H9 (cell line): Measurements from ENCODE around the gene B4GALNT4. TPM values are rescaled to one million over a fixed set of nuclear protein-coding genes. Genes with fewer than 3 reads are reported as not detected.

ENCODE experiments used
- DNase-seq: peaks from one replicate; pipeline ENCODE4 v3.0.0-alpha.2; 2017
- H2AFZ ChIP-seq: one replicate; pipeline ENCODE4 v1.6.1; 2013; ENCODE audit warnings: mild to moderate bottlenecking, low read length, control low read depth, moderate library complexity
- H2AK5ac ChIP-seq: 2 replicates; pipeline ENCODE4 v1.6.1; 2013; ENCODE audit warnings: low read length, control low read depth, mixed read lengths; ENCODE audit not compliant: insufficient read length
- H2BK120ac ChIP-seq: one replicate; pipeline ENCODE4 v1.6.1; 2013; ENCODE audit warnings: low read depth, mild to moderate bottlenecking, low read length, control low read depth, inconsistent platforms; ENCODE audit not compliant: poor library complexity, severe bottlenecking
- H2BK12ac ChIP-seq: 2 replicates; pipeline ENCODE4 v1.6.1; 2013; ENCODE audit warnings: low read length, control low read depth, mixed read lengths, low read depth; ENCODE audit not compliant: insufficient read length
- H2BK15ac ChIP-seq: 2 replicates; pipeline ENCODE4 v1.6.1; 2013; ENCODE audit warnings: low read depth, low read length, control low read depth
- H2BK20ac ChIP-seq: one replicate; pipeline ENCODE4 v1.6.1; 2013; ENCODE audit warnings: low read depth, mild to moderate bottlenecking, low read length, control low read depth, inconsistent platforms; ENCODE audit not compliant: poor library complexity, severe bottlenecking
- H2BK5ac ChIP-seq: 2 replicates; pipeline ENCODE4 v1.6.1; 2013; ENCODE audit warnings: low read length, control low read depth, mixed read lengths; ENCODE audit not compliant: insufficient read length
- H3K14ac ChIP-seq: 2 replicates; pipeline ENCODE4 v1.6.1; 2013; ENCODE audit warnings: low read length, control low read depth; ENCODE audit not compliant: insufficient read depth
- H3K18ac ChIP-seq: 2 replicates; pipeline ENCODE4 v1.6.1; 2013; ENCODE audit warnings: low read depth, mild to moderate bottlenecking, mixed read lengths, low read length, control low read depth; ENCODE audit not compliant: insufficient read length
- H3K23ac ChIP-seq: 2 replicates; pipeline ENCODE4 v1.6.1; 2013; ENCODE audit warnings: low read length, control low read depth, mixed read lengths, low read depth; ENCODE audit not compliant: insufficient read length
- H3K23me2 ChIP-seq: 2 replicates; pipeline ENCODE4 v1.6.1; 2013; ENCODE audit warnings: low read depth, mild to moderate bottlenecking, mixed read lengths, low read length, control low read depth; ENCODE audit not compliant: insufficient read length, poor library complexity, severe bottlenecking
- H3K27ac ChIP-seq: 2 replicates; pipeline ENCODE4 v1.5.1; 2013; ENCODE audit warnings: low read length, control low read depth, mixed read lengths, low read depth; ENCODE audit not compliant: insufficient read length
- H3K27me3 ChIP-seq: 2 replicates; pipeline ENCODE4 v1.6.1; 2013; ENCODE audit warnings: low read length, control low read depth, inconsistent platforms; ENCODE audit not compliant: insufficient read depth
- H3K4ac ChIP-seq: 2 replicates; pipeline ENCODE4 v1.6.1; 2013; ENCODE audit warnings: low read depth, mild to moderate bottlenecking, control low read depth, inconsistent platforms, low read length, moderate library complexity
- H3K4me1 ChIP-seq: 2 replicates; pipeline ENCODE4 v1.6.1; 2013; ENCODE audit warnings: low read length, control low read depth, inconsistent platforms; ENCODE audit not compliant: insufficient read depth
- H3K4me2 ChIP-seq: 2 replicates; pipeline ENCODE4 v1.6.1; 2013; ENCODE audit warnings: low read length, control low read depth, mixed read lengths; ENCODE audit not compliant: insufficient read length, insufficient read depth
- H3K56ac ChIP-seq: 2 replicates; pipeline ENCODE4 v1.6.1; 2013; ENCODE audit warnings: low read depth, mild to moderate bottlenecking, mixed read lengths, low read length, control low read depth; ENCODE audit not compliant: insufficient read length
- H3K79me1 ChIP-seq: 2 replicates; pipeline ENCODE4 v1.6.1; 2013; ENCODE audit warnings: low read depth, mild to moderate bottlenecking, moderate library complexity, low read length, control low read depth, inconsistent platforms; ENCODE audit not compliant: insufficient read depth, poor library complexity, severe bottlenecking
- H3K79me2 ChIP-seq: 2 replicates; pipeline ENCODE4 v1.6.1; 2013; ENCODE audit warnings: low read length, control low read depth, inconsistent platforms; ENCODE audit not compliant: insufficient read depth
- H3K9ac ChIP-seq: 2 replicates; pipeline ENCODE4 v1.6.1; 2013; ENCODE audit warnings: low read length, control low read depth, mixed read lengths; ENCODE audit not compliant: insufficient read length; ENCODE audit errors: extremely low read depth
- H3K9me3 ChIP-seq: one replicate; pipeline ENCODE4 v1.6.1; 2013; ENCODE audit warnings: low read depth, low read length, inconsistent platforms; ENCODE audit not compliant: control insufficient read depth
- H3T11ph ChIP-seq: one replicate; pipeline ENCODE4 v1.6.1; 2013; ENCODE audit warnings: mild to moderate bottlenecking, low read length, control low read depth, inconsistent platforms
- H4K20me1 ChIP-seq: one replicate; pipeline ENCODE4 v1.6.1; 2013; ENCODE audit not compliant: control insufficient read depth, insufficient read length, insufficient read depth
- H4K5ac ChIP-seq: 2 replicates; pipeline ENCODE4 v1.6.1; 2013; ENCODE audit warnings: low read depth, mild to moderate bottlenecking, mixed read lengths, low read length, control low read depth; ENCODE audit not compliant: insufficient read length
- H4K8ac ChIP-seq: replicated peaks from 2 replicates; pipeline ENCODE4 v1.6.1; 2013; ENCODE audit warnings: low read length, control low read depth, mixed read lengths, low read depth; ENCODE audit not compliant: insufficient read length
- H4K91ac ChIP-seq: 2 replicates; pipeline ENCODE4 v1.6.1; 2013; ENCODE audit warnings: low read depth, mild to moderate bottlenecking, moderate library complexity, mixed read lengths, low read length, control low read depth; ENCODE audit not compliant: insufficient read length
- H3K27ac Mint-ChIP-seq, 3 experiments: 2 replicates in 2 of 3; 3 replicates in 1 of 3; pipeline ENCODE4 v1.8.0; 2020 to 2021; ENCODE audit warnings: mixed read lengths in 3 of 3, mild to moderate bottlenecking in 1 of 3, moderate library complexity in 1 of 3
- H3K27me3 Mint-ChIP-seq: 2 replicates; pipeline ENCODE4 v1.8.0; 2021; ENCODE audit warnings: low read depth, mild to moderate bottlenecking, moderate library complexity, mixed read lengths
- H3K36me3 Mint-ChIP-seq, 3 experiments: 2 replicates in 2 of 3; 3 replicates in 1 of 3; pipeline ENCODE4 v1.8.0; 2020 to 2021; ENCODE audit warnings: low read depth in 3 of 3, mixed read lengths in 3 of 3; ENCODE audit not compliant: insufficient read depth in 1 of 3
- H3K4me1 Mint-ChIP-seq, 2 experiments: 2 replicates each; pipeline ENCODE4 v1.8.0; 2020; ENCODE audit warnings: mixed read lengths in 2 of 2
- H3K4me3 Mint-ChIP-seq, 2 experiments: 2 replicates in 1 of 2; 3 replicates in 1 of 2; pipeline ENCODE4 v1.8.0; 2020 to 2021; ENCODE audit warnings: mild to moderate bottlenecking in 2 of 2, mixed read lengths in 2 of 2, moderate library complexity in 1 of 2
- H3K9me3 Mint-ChIP-seq, 2 experiments: 2 replicates in 1 of 2; 3 replicates in 1 of 2; pipeline ENCODE4 v1.8.0; 2020; ENCODE audit warnings: mild to moderate bottlenecking in 2 of 2, mixed read lengths in 2 of 2, moderate library complexity in 1 of 2
- CTCF ChIP-seq: fragments of 200-600 bp; sonication (generic); conservative IDR thresholded peaks from 3 replicates; pipeline ENCODE4 v1.8.0; 2021; ENCODE audit warnings: antibody characterized with exemption, mild to moderate bottlenecking
- WGBS: extraction: QIAGEN DNeasy Blood & Tissue Kit; methylation state at CpG from one replicate; pipeline ENCODE4 v1.1.7; 2013; ENCODE audit warnings: missing lambda C conversion rate, low lambda C conversion rate, mixed read lengths; ENCODE audit not compliant: insufficient read length; ENCODE audit errors: extremely low coverage; 5-methylcytosine and 5-hydroxymethylcytosine counted together
- total RNA-seq: library from RNA; stranded (reverse); gene quantifications from 2 replicates; pipeline ENCODE4 v1.2.1, GENCODE V29; 2021

Gene B4GALNT4
- total RNA-seq, 1 experiment from 2014 or later = 105 TPM

- H3K23me2 ChIP-seq = no peaks in the 10 kb centered on the region
- H3K18ac ChIP-seq = no peak overlapping the region
- peaks cover 9% of the 10 kb centered on the region in 2 experiments for H3K9me3 Mint-ChIP-seq
- no peak overlapping the region for H4K8ac ChIP-seq
- no CpG with 5 or more reads among the region's 19 CpGs for WGBS
- H3K4me2 ChIP-seq = no peak overlapping the region
- H3K14ac ChIP-seq = no peak overlapping the region; the same call in 1 of the 2 replicates
- H3K79me2 ChIP-seq = no peaks in the 10 kb centered on the region
- H2BK20ac ChIP-seq = no peak overlapping the region
- H4K20me1 ChIP-seq = no peaks in the 10 kb centered on the region
- H3K79me1 ChIP-seq = no peaks in the 10 kb centered on the region
- H3K23ac ChIP-seq = no peak overlapping the region
- DNase-seq = no peak
- no peak for TF ChIP-seq CTCF
- peaks cover 14% of the 10 kb centered on the region for H3K27me3 Mint-ChIP-seq
- no peak overlapping the region for H2AFZ ChIP-seq
- H4K5ac ChIP-seq = no peak overlapping the region
- no peak overlapping the region for H3K4me3 Mint-ChIP-seq
- no peak overlapping the region for H4K91ac ChIP-seq
- H3K36me3 Mint-ChIP-seq = peaks cover 7 to 13% (median 11%) of the 10 kb centered on the region in 3 experiments
- H3K9ac ChIP-seq = no peak overlapping the region
- no peaks in the 10 kb centered on the region; the same call in 1 of the 2 replicates for H3K27me3 ChIP-seq
- H2BK15ac ChIP-seq = no peak overlapping the region
- no peak overlapping the region for H2BK5ac ChIP-seq
- no peaks in the 10 kb centered on the region; the same call in 1 of the 2 replicates for H3K4me1 ChIP-seq
- no peak overlapping the region for H2AK5ac ChIP-seq
- H3T11ph ChIP-seq = no peak overlapping the region
- no peak overlapping the region for H3K27ac ChIP-seq
- H2BK12ac ChIP-seq = no peak overlapping the region
- H3K9me3 ChIP-seq = peaks cover 13% of the 10 kb centered on the region
- no peak overlapping the region for H3K56ac ChIP-seq
- no peak overlapping the region for H3K27ac Mint-ChIP-seq
- peaks cover 2 to 7% of the 10 kb centered on the region in 2 experiments; a peak in 2 of 4 replicates for H3K4me1 Mint-ChIP-seq
- H3K4ac ChIP-seq = no peak overlapping the region
- H2BK120ac ChIP-seq = no peak overlapping the region
Measured at GRCh38 chr11:385594-386351, 16.5 kb downstream of the B4GALNT4 start.
